ENCODE measurements around the gene DARS2. TPM values are rescaled to one million over a fixed set of nuclear protein-coding genes. Genes with fewer than 3 reads are reported as not detected.

DARS2 gene
- total and polyA plus RNA-seq, 4 donors, result 2.0 to 10.0 (median 6.1) TPM

DNA sequence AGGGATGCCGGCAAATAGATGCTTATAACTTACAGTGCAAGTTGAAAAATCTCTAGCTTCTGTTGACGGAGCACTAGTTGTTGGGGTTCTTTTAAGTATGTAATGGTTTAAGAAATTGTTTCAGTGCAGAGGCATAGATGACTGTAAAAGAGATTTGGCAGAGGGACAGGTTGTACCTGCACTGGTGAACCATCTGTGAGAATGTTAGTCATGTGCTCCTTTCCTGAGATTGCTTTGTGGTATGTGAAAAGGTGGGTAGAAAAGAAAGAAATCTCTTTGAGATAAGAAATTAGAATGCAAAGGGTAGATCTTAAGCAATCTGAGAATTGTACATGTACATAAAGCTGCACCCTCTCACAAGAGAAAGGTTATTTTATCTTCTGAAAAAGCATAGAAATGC is 63.2 kb downstream of the DARS2 start:
- intact Hi-C loops (cut with DNase I), result no loop called here
- no peak overlapping the region for H3K27ac ChIP-seq (ENCODE audit: low read depth in 1 of 2, low read length in 2 of 2)
- ATAC-seq (ENCODE audit: low FRiP score) (no peak), DNase-seq (no peak)
- H3K4me1 ChIP-seq (ENCODE audit: control insufficient read depth in 1 of 2, insufficient read depth in 2 of 2, low read length in 2 of 2), result no peaks in the 10 kb centered on the region
- peaks cover 3 to 6% of the 10 kb centered on the region in 2 donors for H3K36me3 ChIP-seq (ENCODE audit: control insufficient read depth in 1 of 2, insufficient read depth in 2 of 2, low read length in 1 of 2)
- 95 to 96% methylated on average over 2 of the region's 2 CpGs for WGBS, 2 donors
- H3K9me3 ChIP-seq (ENCODE audit: control insufficient read depth, low read length), result no peaks in the 10 kb centered on the region
- H3K4me3 ChIP-seq (ENCODE audit: low read length in 2 of 2), result no peak overlapping the region
- no peaks in the 10 kb centered on the region for H3K27me3 ChIP-seq (ENCODE audit: control insufficient read depth in 1 of 2, insufficient read depth in 2 of 2, low read length in 1 of 2)

DNA sequence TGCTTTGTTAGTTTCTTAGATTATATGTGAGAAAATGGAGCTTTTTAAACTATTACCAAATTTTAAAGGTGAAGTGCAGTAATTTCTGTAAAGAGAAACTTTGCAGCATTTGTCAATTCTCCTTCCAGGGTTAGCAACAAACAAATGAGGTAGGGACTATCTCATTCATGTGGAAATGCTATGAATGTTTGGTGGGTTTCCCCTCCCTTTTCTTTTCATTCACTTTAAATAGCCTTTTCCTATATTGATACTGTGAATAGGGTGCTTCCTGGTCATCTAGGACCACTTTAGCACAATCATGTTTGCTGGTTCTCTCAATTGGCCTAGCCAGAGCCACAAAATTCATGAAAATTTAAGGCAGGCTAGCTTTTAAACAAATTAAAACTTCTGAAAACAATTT is 64.3 kb downstream of the DARS2 start:
- no peaks in the 10 kb centered on the region for H3K9me3 ChIP-seq (ENCODE audit: control insufficient read depth, low read length)
- no peaks in the 10 kb centered on the region for H3K4me1 ChIP-seq (ENCODE audit: control insufficient read depth in 1 of 2, insufficient read depth in 2 of 2, low read length in 2 of 2)
- H3K27me3 ChIP-seq (ENCODE audit: control insufficient read depth in 1 of 2, insufficient read depth in 2 of 2, low read length in 1 of 2), result no peaks in the 10 kb centered on the region
- DNase-seq (no peak), ATAC-seq (ENCODE audit: low FRiP score) (no peak)
- intact Hi-C loops (cut with DNase I), result no loop called here
- no peak overlapping the region for H3K27ac ChIP-seq (ENCODE audit: low read depth in 1 of 2, low read length in 2 of 2)
- H3K36me3 ChIP-seq (ENCODE audit: control insufficient read depth in 1 of 2, insufficient read depth in 2 of 2, low read length in 1 of 2), result peaks cover 3 to 6% of the 10 kb centered on the region in 2 donors
- no peak overlapping the region for H3K4me3 ChIP-seq (ENCODE audit: low read length in 2 of 2)

DNA sequence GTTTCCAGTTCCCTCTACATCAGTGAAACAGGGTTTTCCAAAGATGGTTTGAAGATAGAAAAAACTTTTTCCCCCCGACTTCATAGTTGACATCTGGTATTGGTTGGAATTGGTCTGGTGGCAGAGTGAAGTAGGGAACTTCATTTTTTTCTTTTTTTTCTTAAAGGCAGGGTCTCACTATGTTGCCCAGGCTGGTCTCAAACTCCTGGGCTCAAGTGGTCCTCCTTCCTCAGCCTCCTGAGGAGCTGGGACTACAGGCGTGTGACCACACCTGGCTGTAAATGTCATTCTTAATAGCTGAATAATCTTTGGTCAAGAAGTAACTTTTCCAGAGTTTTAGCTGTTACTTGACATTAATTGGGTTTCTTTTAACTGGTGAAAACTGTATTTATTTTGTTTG is 65.4 kb downstream of the DARS2 start:
- no peak overlapping the region for H3K27ac ChIP-seq (ENCODE audit: low read depth in 1 of 2, low read length in 2 of 2)
- H3K4me1 ChIP-seq (ENCODE audit: control insufficient read depth in 1 of 2, insufficient read depth in 2 of 2, low read length in 2 of 2), result no peaks in the 10 kb centered on the region
- DNase-seq (no peak), ATAC-seq (ENCODE audit: low FRiP score) (no peak)
- H3K4me3 ChIP-seq (ENCODE audit: low read length in 2 of 2), result no peak overlapping the region
- peaks cover 3 to 9% of the 10 kb centered on the region in 2 donors for H3K36me3 ChIP-seq (ENCODE audit: control insufficient read depth in 1 of 2, insufficient read depth in 2 of 2, low read length in 1 of 2)
- intact Hi-C loops (cut with DNase I), result loop anchor here in 1 of 2 donors (10.0 kb wide), 1 partner anchor 585 kb away; no protein-coding TSS in a partner anchor
- H3K9me3 ChIP-seq (ENCODE audit: control insufficient read depth, low read length), result no peaks in the 10 kb centered on the region
- WGBS, 2 donors, result 97 to 99% methylated on average over 2 of the region's 2 CpGs
- H3K27me3 ChIP-seq (ENCODE audit: control insufficient read depth in 1 of 2, insufficient read depth in 2 of 2, low read length in 1 of 2), result no peaks in the 10 kb centered on the region

DNA sequence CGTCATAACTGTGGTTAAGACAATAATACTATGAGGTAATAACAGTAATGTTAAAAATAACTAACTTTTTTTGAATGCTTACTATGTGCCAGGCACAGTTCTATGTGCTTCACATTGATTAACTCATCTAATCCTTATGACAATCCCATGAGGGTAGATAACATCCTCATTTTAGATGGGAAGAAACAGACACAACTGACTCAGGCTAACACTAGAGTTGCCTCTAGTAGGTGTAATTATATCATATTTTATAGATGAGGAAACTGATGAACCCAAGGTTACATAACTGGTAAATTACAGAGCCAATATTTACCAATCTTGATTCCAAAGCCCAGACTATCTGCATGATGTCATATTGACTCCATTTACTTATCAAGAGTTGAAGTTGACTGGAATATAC is 69.1 kb downstream of the DARS2 start:
- DNase-seq (no peak), ATAC-seq (ENCODE audit: low FRiP score) (no peak)
- no peaks in the 10 kb centered on the region for H3K9me3 ChIP-seq (ENCODE audit: control insufficient read depth, low read length)
- 68 to 75% methylated on average over 1 of the region's 1 CpG for WGBS, 2 donors
- no peak overlapping the region for H3K27ac ChIP-seq (ENCODE audit: low read depth in 1 of 2, low read length in 2 of 2)
- H3K4me1 ChIP-seq (ENCODE audit: control insufficient read depth in 1 of 2, insufficient read depth in 2 of 2, low read length in 2 of 2), result no peaks in the 10 kb centered on the region
- intact Hi-C loops (cut with DNase I), result loop anchor here in 1 of 2 donors (10.0 kb wide), 1 partner anchor 589 kb away; no protein-coding TSS in a partner anchor
- H3K27me3 ChIP-seq (ENCODE audit: control insufficient read depth in 1 of 2, insufficient read depth in 2 of 2, low read length in 1 of 2), result no peaks in the 10 kb centered on the region
- H3K4me3 ChIP-seq (ENCODE audit: low read length in 2 of 2), result no peak overlapping the region
- H3K36me3 ChIP-seq (ENCODE audit: control insufficient read depth in 1 of 2, insufficient read depth in 2 of 2, low read length in 1 of 2), result peaks cover 3% of the 10 kb centered on the region in 2 donors

GRCh38 chr1:173894189-173894588 is 69.7 kb downstream of the DARS2 start:
- no peak overlapping the region for H3K4me3 ChIP-seq (ENCODE audit: low read length in 2 of 2)
- peaks cover 0 to under 1% of the 10 kb centered on the region in 2 donors for H3K4me1 ChIP-seq (ENCODE audit: control insufficient read depth in 1 of 2, insufficient read depth in 2 of 2, low read length in 2 of 2)
- WGBS, 2 donors, result 67 to 86% methylated on average over 3 of the region's 3 CpGs
- ATAC-seq (ENCODE audit: low FRiP score), result no peak
- no peaks in the 10 kb centered on the region for H3K27me3 ChIP-seq (ENCODE audit: control insufficient read depth in 1 of 2, insufficient read depth in 2 of 2, low read length in 1 of 2)
- peaks cover 3% of the 10 kb centered on the region in 2 donors for H3K36me3 ChIP-seq (ENCODE audit: control insufficient read depth in 1 of 2, insufficient read depth in 2 of 2, low read length in 1 of 2)
- intact Hi-C loops (cut with DNase I), result loop anchor here in 1 of 2 donors (10.0 kb wide), 1 partner anchor 589 kb away; no protein-coding TSS in a partner anchor
- H3K9me3 ChIP-seq (ENCODE audit: control insufficient read depth, low read length), result no peaks in the 10 kb centered on the region
- H3K27ac ChIP-seq (ENCODE audit: low read depth in 1 of 2, low read length in 2 of 2), result no peak overlapping the region
- no peak for DNase-seq

- ATAC-seq (ENCODE audit: low FRiP score) (no peak), DNase-seq (no peak)
- Histone ChIP-seq H3K4me3 (ENCODE audit: low read length in 2 of 2) (no peak overlapping the region), H3K36me3 (ENCODE audit: control insufficient read depth in 1 of 2, insufficient read depth in 2 of 2, low read length in 1 of 2) (no peaks in the 10 kb centered on the region), H3K9me3 (ENCODE audit: control insufficient read depth, low read length) (no peaks in the 10 kb centered on the region), H3K27me3 (ENCODE audit: control insufficient read depth in 1 of 2, insufficient read depth in 2 of 2, low read length in 1 of 2) (no peaks in the 10 kb centered on the region), H3K27ac (ENCODE audit: low read depth in 1 of 2, low read length in 2 of 2) (no peak overlapping the region), H3K4me1 (ENCODE audit: control insufficient read depth in 1 of 2, insufficient read depth in 2 of 2, low read length in 2 of 2) (peaks cover 0 to 3% of the 10 kb centered on the region in 2 donors)
- intact Hi-C loops (cut with DNase I), result no loop called here
- 68 to 81% methylated on average over 2 of the region's 2 CpGs for WGBS, 2 donors
These were observed 76.0 kb downstream of the DARS2 start for GRCh38 chr1:173900427-173900826.

- Histone ChIP-seq H3K27ac (ENCODE audit: low read depth in 1 of 2, low read length in 2 of 2) (no peak overlapping the region), H3K4me1 (ENCODE audit: control insufficient read depth in 1 of 2, insufficient read depth in 2 of 2, low read length in 2 of 2) (peaks cover 0 to 3% of the 10 kb centered on the region in 2 donors), H3K4me3 (ENCODE audit: low read length in 2 of 2) (no peak overlapping the region), H3K9me3 (ENCODE audit: control insufficient read depth, low read length) (no peaks in the 10 kb centered on the region), H3K27me3 (ENCODE audit: control insufficient read depth in 1 of 2, insufficient read depth in 2 of 2, low read length in 1 of 2) (no peaks in the 10 kb centered on the region), H3K36me3 (ENCODE audit: control insufficient read depth in 1 of 2, insufficient read depth in 2 of 2, low read length in 1 of 2) (no peaks in the 10 kb centered on the region)
- no peak for ATAC-seq (ENCODE audit: low FRiP score)
- DNase-seq, result no peak
- WGBS, 2 donors, result 55 to 63% methylated on average over 3 of the region's 3 CpGs
- intact Hi-C loops (cut with DNase I), result no loop called here
These were observed 76.5 kb downstream of the DARS2 start for GRCh38 chr1:173900992-173901391.

GRCh38 chr1:173903827-173904531 is 79.5 kb downstream of the DARS2 start:
- ATAC-seq (ENCODE audit: low FRiP score), result no peak

More at GRCh38 chr1:173903827-173904531, 79.5 kb downstream of the DARS2 start:
- WGBS, 2 donors, result 82 to 85% methylated on average over 6 of the region's 6 CpGs
- Histone ChIP-seq H3K36me3 (ENCODE audit: control insufficient read depth in 1 of 2, insufficient read depth in 2 of 2, low read length in 1 of 2) (no peaks in the 10 kb centered on the region), H3K4me1 (ENCODE audit: control insufficient read depth in 1 of 2, insufficient read depth in 2 of 2, low read length in 2 of 2) (peaks cover 0 to 3% of the 10 kb centered on the region in 2 donors), H3K27ac (ENCODE audit: low read depth in 1 of 2, low read length in 2 of 2) (no peak overlapping the region), H3K9me3 (ENCODE audit: control insufficient read depth, low read length) (no peaks in the 10 kb centered on the region), H3K4me3 (ENCODE audit: low read length in 2 of 2) (no peak overlapping the region), H3K27me3 (ENCODE audit: control insufficient read depth in 1 of 2, insufficient read depth in 2 of 2, low read length in 1 of 2) (no peaks in the 10 kb centered on the region)
- DNase-seq, result no peak
- intact Hi-C loops (cut with DNase I), result no loop called here
